SH-SY5Y (cell line): ENCODE results near the gene ZFHX2.

Source experiments
- GATA2 ChIP-seq: IDR thresholded peaks from 2 replicates; pipeline ENCODE4 v1.6.1; 2011; ENCODE audit warnings: mild to moderate bottlenecking, low read depth, low read length
- GATA3 ChIP-seq: IDR thresholded peaks from 2 replicates; pipeline ENCODE4 v1.6.1; 2011; ENCODE audit warnings: low read depth, mild to moderate bottlenecking, low read length, moderate library complexity

DNA sequence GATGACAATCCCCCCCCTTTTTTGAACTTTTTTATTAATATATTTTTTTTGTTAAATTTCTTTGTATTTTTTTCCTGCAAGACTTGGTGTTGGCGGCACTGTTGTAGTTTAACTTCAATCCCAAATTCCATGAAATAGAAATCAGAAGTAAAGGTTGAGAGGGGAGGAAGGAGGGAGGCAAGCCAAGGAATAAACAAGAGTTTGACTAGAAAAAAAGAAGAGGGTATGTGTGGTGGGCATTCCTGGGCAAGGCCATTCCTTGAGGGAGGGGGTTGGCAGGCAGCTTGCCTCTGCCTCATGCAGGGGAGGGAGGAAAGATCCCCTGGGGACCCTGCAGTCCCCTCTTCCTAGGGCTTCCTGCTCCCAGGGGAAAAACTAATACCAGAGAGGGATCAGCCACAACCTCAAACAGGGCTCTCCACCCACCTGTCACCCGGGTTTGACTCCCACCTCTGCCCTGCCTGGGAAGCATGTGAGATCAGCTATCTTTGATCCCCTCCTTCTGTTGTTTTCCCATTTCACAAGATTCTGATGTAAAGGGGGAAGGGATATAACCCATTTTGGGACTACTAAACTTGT, 16.5 kb upstream of the ZFHX2 start:
- TF ChIP-seq GATA2, result no peak
- TF ChIP-seq GATA3, result no peak
